ENCODE results near the gene OCA2.

- TF ChIP-seq CTCF (IDR thresholded peaks at IDR 0.05; ENCODE audit: low read depth, low read length) (no peak), POLR2A (IDR thresholded peaks at IDR 0.05; ENCODE audit: extremely low read depth, insufficient read length) (no peak)
Observed at GRCh38 chr15:27985099-27985498, 114.0 kb downstream of the OCA2 start.

Measured in NB4 (cell line).